COLO829 (cell line): ENCODE data around the gene PCK1.

Experiments used
- DNase-seq: peaks from one replicate; pipeline ENCODE4 v3.0.0; 2012; ENCODE audit warnings: low spot score

The PCK1 gene

DNA sequence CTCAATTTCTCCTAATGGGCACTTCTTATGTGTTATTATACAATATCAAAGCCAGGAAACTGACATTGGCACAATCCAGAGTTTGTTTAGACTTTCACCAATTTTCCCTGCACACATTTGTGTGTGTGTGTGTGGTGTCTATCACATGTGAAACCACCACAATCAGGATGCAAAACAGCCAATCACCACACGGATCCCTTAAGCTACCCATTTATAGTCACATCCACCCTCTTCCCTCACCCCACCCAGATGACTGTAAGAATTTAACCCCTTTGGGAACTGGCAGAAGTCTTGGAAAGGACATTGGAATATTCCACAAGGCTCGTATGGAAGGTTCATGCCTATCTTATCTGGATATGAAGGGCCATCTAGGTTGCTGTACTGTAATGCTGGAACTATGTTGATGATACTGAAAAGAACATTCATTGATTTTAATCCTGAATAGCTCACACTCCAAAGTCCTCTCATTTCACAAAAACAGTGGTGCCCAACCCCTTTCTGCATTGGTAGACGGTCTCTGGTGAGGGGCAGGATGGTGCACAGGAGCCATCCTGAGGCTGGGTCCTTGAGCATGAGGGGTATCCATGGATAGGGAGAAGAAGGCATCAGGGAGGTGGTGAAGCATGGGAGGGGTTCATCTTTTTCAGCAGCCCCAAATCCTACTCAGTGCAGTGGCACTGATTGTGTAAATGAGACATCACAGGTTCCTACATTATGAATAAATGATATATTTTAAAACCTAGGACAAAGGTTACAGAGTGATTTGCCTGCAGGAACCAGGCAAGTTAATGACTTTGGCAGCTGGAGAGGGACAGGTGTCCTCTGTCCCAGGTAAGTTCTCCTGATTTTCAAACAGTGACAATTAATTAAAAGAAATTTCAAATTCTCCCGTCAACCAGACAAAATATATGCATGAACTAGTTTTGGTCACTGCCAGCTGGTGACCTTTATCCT lies 23.9 kb upstream of the PCK1 start:
- DNase-seq: no peak

DNA sequence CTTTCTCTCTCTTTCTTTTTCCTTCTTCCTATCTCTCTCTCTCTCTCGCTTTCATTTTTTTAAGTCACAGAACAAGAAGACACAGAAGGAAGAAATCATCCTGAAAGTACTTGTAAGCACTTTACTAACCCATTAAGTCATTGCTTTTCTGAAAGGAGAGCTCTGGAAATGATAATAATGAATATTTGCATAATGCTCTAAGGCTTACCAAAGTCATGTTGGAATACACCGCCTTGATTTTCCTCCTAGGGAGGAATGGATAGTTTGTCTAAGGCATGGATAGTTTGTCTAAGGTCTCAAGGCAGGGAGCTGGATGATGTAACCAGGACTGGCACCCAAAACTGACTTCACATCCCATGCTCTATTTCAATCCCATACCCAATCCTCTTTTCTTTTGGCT lies 23.1 kb upstream of the PCK1 start:
- no peak for DNase-seq

DNA sequence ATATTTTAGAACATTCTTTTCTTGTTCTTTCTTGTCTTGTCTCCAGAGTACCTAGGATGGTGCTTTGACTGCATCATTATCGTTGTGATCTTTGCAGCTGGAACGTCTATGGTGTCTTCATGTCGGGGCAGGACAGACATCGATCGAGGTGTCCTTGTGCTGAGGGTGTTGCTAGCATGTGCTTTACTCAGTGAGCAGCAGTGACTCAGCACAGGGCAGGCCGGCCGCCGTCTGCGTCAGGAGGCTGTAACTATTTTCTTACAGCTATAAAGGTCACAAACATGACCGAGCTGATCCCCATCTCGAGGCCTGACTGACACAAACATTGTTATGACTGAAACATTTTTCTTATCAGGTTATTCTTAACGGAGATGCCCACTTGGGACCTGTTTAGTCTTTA lies 21.0 kb upstream of the PCK1 start:
- no peak for DNase-seq

DNA sequence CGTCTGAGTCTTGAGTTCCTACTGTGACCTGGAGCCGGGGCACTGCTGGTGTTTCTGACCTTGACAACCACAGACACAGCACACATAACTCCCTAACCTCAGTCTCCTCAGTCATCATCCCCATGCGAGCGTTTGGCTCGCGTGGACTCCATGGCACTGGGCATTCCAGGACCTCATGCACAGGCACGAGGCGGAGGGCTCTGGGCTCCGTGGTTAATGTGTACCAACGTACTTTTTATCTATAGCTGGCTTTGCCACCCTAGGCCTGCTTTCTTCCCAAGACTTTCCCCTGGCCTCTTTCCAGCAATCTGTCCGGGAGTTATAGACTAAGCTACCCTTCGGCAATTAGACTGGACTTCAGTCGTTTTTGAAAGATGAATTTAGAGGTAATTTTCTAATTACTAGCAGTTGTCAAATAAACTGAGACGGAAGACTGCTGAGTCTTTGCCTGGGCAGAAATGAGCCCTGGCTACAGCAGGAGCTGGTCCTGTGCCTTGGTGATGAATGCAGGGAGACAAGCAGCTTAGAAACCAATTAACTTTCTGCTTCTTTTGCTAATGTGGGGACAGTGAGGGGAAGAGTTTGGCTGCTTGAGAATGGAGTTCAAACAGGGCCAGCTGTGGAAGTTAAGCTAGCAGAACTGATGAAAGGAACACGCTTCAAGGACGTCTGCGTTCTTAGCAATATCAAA lies 19.9 kb upstream of the PCK1 start:
- DNase-seq: no peak

DNA sequence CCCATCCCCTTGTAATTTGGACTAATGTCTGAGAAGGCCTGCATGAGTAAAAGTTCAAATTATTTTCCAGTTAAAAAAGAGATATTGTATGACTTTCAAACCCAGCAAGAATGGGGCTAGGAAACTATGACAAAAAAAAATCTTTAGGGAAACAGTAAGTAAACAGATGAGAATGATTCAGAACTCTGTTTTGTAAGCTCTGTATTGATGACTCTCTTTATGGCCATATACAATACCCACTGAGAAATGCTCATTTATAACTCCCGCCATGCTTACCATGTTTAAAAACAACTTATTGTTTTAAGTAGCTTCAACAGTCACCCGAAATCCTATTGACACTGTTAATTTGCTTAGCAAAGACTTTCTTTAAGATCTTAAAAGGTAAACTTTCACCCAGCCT lies 17.2 kb upstream of the PCK1 start:
- DNase-seq: no peak

DNA sequence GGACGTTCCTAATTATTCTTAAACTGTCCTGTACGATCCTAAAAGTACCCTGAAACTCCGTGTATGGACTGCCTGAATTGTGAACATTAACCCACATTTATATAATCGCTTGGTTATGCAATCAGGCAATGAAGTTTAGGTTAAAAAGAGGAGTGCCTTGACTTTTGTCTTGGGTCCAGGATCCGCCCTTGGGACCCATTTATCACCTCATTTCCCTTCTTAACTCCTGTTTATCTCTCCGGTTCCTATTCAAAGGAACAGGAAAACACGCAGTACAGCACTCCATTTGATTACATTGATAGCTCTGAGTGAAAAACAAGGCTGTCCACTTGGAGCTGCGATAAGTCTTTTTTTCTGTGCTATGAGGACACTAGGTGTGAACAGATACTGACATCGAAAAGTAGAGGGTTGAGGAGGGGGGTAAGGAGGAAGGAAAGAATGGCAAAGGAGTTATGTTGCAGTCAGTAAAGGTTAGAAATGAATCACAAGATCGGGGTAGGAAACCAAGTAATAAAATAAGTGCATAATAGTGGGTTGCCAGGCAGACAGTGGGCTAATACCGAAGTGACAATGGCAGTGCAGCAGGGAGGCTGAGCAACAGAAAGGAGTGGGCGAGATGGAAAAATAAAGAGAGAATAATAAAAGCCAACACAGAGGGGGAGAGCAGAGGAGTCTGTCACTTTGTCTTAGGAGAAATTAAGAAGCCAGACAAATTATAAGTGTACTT lies 15.9 kb upstream of the PCK1 start:
- DNase-seq: peak; percentile 38

DNA sequence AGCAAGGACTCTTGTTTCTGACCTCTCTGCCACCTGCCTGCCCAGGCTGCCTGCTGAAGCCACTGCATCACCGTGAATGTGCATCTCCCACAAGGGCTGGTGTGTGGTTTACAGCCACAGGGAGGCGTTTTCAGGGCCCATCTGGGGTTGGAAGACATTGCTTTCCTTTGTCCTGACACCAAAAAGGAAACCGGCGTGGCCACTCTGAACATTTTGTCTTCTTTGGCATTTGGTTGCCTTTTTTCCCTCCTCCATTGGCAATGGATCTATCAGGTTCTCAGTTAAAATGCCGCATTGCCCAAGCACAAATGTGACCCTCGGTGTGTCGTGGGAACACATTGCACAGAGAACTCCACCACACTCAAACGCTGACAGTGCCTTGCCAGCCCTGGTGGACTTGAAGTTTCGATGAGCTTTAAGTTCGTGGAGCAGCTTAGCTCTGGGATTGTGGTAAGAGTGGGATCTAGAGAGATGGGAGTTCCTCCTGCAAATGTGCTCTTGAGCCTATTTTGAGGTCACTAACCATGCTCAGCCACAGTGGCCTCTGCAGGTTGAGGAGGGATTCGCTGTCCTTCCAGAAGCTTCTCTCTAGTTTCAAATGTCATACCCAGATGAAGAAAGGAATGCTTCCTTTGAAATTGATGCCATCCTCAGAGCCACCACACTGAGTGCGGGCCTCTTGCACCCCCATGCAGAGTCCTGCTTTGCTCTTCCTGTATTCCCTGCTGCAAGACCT lies 14.8 kb upstream of the PCK1 start:
- no peak for DNase-seq

DNA sequence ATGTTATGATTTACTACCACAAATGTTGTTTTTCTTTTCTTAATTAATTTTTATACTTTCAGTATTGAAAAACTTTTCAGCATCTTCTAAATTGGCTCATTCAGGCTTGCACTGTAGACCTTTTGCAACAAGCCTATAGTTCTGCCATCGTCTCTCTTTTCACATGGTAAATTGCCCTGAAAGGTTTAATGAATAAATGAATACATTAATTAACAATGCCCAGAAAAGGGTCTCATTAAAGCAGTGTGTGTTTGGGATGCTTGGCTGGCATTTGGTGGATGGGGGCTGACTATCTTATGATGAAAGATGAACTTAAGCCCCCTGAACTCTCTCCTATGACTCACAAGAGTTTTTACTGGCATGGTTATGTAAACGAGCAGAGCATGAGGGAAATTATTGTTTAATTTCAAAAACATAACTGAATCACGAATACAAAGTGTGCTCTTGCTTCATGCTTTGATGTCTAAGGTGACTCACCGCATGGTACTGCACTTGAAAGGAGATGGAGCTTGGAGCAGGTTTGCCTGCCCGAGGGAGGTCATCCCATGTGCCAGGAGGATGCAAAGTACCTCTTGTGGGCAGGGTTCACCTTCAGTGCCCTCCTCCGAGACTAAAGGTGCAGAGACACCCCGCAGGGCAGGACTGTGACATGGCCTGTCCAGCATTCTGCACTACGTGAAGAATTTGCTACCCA lies 13.8 kb upstream of the PCK1 start:
- peak; percentile 51 for DNase-seq

DNA sequence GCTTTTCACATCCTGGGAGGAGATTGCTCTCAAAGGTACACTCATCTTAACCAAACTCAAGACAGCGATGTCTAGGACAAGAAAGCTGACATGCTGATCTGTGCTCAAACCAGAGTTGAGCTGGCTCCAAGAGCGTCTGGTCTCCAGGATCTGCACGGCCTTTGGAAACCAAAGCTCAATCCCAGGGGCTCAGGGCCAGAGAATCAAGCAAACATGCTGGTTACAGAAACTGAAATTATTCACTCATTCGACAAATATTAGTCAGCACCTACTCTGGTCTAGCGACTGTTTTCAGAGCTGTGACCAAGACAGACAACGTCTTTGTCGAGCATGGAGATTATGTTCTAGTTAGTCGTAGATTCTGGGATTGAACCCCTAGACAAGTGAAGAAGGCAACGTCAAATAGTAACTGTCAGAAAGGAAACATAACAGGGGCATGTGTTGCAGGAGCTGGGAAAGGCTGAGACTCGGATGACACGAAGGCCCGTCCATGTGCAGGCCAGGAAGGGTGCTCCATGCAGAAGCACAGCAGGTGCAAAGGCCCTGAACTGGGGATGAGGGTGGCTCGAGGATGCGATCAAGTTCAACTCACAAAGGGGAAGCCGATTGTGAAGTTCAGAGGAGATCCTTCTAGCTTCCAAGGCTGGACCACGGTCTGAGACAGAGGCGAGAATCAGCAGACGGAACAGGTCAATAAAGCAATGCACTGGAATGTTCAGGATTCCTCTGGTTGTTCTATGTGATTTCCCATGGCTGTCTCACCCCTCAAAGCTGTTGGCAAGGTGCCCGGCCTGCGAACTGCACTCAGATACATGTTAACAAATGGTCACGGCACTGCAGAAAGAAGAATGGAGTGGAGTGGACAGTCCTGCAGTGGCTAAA lies 12.5 kb upstream of the PCK1 start:
- DNase-seq: no peak

DNA sequence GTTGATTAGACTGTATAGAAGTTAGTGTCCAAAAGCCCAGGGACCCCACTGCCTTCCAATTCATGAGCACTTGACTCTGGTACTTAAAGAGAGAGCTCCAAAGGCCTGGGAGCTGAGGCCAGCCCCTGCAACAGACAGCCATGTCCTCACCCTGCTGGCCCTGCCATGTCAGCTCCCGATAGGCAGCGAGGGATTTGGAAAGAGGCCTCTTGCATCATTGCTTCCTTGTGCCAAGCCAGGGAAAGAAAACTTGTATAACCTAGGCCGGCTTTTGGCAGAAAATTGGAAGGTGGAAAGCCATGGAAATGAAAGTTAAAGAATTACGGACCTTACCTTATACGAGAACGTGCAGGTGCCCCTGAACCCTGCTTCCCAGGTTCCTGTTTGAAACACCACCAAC lies 8.4 kb upstream of the PCK1 start:
- no peak for DNase-seq

DNA sequence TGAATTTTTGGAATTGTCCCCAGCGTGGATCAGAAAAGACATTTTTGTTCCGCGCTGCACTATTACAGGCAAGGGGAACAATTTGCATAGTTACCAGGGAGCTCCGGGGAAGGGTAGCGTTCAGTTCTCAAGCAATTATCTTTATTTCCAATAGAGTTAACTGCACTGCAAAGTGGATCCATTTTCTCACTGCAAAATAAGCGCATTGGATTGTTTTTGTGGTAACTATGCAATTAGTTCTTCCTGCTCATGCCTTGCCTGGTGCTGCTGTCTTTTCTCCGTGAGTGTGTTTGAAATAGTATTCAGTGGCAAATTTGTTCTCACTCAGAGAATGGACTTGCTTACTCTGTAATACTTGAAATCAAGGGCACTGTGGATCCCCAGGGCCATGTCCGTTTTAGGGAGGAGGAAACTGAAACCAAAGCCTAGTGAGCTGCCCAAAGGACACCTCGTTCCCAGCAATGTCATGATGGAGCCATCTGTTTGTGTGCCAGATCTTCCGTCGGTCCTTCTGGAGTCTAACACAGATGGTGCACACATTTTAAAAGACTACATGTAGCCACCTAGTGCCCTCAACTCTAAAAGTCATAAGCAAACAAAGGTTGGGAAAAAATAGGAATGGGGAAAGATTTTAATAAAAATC lies 7.4 kb upstream of the PCK1 start:
- DNase-seq: no peak

DNA sequence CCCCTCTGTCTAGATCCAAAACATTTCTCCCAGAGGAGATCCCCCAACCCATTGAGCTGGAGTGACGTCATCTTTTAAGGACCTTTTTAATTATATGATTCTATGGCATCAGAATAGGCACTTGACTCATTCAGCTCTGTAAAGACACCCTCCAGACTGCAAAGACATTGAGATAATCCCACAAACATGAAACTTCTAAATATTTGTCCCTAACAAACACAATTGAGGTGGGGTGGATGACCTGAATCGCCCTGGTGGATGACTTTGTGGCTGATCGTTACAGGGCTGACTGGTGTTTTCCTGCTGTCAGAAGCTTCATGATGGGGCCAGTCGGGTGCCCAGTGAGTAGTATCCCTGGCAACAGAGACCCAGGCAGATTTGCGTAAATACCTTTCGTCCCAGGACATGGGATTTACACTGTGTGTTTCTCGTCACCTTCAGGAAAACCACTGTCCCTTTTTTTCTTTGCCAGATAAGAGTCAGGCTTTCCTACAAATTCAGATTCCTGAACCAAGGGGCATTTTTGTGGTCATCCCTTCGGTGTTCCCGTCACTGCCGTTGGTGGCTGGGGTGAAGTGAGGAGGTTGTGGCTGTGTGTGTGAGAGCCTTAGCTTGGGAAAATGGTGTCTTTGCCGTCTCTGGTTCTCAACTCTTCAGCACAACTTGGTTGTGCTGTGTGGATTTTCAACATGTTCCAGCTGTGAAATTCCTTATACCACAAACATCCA lies 5.3 kb upstream of the PCK1 start:
- no peak for DNase-seq

DNA sequence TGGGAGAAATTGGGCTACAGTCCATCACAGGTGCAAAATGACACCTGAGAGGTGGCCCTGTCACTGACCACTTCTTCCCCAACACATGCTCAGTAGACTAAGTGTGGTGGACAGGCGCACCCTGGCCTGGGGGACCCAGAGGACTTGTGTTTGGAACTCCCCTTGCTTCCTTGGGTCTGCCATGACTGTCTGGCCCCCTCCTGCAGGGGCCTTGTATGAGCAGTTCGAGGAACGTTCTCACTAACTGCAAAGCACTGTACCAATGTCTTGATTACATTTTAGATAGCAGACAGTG lies 4.0 kb upstream of the PCK1 start:
- no peak for DNase-seq

DNA sequence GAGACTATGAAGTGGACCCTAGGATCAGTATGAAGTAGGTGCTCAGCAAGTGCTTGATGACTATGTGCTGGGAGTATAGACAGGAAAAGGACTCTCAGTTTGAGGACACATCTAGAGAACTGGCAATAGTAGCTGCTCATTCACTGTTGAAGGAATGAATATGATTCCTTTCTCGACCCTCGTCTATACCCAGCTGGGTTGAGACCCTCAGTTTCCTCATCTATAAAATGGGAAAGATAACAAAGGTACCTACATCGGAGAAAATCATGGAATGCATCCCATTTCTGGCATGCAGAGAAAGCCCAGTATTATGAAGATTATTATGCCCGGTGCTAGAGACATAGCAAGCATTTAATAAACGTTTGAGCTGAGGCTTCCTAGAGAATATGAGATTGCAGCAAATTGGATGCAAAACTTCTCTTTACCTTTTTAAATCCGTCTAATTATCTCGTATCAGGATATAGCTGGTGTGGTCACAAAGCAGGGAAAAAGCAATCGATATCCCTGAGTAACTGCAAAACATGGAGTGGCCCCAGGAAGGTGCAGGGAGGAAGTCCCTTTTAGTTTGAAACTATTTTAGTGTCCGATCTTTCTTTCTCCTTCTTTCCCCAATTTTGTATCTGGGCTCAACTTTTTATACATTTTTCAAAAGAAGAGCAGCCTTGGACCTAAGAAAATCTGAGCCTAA lies 2.8 kb upstream of the PCK1 start:
- no peak for DNase-seq

DNA sequence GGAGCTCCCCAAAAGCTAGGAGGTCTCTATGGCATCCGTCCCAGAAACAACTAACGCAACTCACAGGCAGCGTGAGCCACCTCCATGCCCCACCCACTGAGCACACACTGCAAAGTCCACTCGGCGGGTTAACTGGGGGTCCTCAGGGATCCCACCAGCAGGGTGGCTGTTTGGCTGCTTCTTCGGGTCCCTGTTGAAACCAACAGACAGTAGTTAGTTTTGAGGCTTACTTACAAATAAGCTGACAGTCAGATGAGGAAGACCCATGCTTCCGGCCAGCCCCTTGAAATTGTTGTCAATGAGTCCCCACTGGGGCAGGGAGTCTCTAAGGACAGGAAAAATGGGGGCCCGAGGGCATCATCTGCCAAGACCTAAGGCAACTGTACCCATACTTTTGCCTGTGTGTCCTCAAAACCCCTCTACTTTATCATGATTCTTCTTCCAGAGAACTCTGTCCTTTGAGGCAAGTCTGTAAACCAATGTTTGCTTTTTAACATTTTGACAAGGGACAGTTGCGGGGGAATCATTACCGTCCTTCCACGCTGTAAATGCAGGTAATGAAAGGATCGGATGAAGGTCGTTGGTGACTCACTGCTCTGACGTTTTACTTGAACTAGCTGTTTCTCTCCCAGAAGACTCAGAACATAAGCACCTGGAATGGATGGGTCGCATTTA lies 2.2 kb upstream of the PCK1 start:
- no peak for DNase-seq

DNA sequence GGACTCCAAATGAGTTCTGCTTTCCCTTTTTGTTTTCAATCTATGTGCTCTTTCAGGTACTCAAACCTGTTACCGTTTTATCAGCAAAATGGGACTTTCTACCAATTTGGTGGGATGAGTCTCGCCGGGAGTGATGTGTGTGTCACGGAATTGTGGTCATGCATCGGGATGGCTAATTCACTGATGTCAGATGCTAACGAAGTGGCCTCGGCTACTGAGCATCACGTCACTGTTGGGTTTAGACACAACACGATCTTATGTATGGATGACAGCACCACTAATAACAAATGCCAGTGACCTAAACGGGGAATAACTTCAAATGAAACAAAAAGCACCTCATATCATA lies 1.6 kb upstream of the PCK1 start:
- DNase-seq: no peak

DNA sequence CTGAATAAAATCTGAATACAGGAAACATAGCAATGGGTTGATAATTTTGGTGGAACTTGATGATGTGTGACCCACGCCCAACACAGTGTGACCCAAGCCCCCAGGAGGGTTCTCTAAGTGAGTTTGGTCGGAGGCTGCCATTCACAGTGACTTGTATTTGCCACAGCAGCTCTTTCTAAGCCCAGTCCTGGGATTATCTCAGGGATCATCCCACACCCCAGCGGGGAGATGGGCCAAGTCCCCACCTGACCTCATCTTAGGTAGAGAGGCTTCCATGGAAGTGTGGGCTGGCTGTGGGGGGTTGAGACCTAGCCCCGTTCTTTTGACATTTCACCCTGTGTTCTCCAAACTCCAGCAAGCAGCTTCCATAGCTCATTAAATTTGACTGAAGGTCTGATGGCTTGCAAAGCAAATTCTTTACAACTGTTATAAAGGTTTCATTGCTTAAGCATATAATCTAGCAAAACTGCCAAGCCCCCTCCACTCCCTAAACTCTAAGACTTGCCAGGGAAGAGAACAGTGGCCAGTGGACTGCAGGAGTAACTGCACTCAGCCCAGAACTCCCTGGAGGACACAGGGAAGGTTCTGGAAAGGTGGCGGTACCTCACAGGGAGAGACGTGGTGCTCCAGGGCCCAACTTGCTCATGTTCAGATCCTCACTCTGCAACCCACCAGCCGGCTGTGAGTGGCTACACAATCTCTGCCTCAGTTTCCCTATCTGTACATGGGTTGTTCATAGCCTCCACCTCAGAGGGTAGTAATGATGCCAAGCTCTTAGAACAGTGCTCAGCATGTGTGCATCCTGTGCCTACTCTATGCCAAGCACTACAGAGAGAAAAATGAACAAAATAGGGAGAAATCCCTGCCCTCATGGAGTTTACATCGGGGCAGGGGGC lies 1.0 kb upstream of the PCK1 start:
- no peak for DNase-seq
